Memory B cell (primary cell): Measurements from ENCODE around the gene ARMS2.

ENCODE experiments used
- ATAC-seq: fragments of 150-1000 bp; cut with Tn5 transposase; 2 replicates; pipeline ENCODE4 v1.10.0; 2021; ENCODE audit warnings: low read depth, mild to moderate bottlenecking, moderate library complexity
- DNase-seq, 2 donors: peaks; one replicate each; pipeline ENCODE4 v3.0.0; 2022; ENCODE audit warnings: low spot score in 2 of 2
- H3K27ac Mint-ChIP-seq: one replicate; pipeline ENCODE4 v1.8.0; 2022; ENCODE audit warnings: mild to moderate bottlenecking, moderate library complexity, mixed read lengths
- H3K27me3 Mint-ChIP-seq: one replicate; pipeline ENCODE4 v1.8.0; 2022; ENCODE audit warnings: mixed read lengths
- H3K36me3 Mint-ChIP-seq: one replicate; pipeline ENCODE4 v1.8.0; 2022; ENCODE audit warnings: mild to moderate bottlenecking, mixed read lengths
- H3K4me1 Mint-ChIP-seq: one replicate; pipeline ENCODE4 v1.8.0; 2022; ENCODE audit warnings: mixed read lengths
- H3K4me3 Mint-ChIP-seq: one replicate; pipeline ENCODE4 v1.8.0; 2022; ENCODE audit warnings: mild to moderate bottlenecking, moderate library complexity, mixed read lengths
- H3K9me3 Mint-ChIP-seq: one replicate; pipeline ENCODE4 v1.8.0; 2022; ENCODE audit warnings: mixed read lengths

The ARMS2 gene

DNA sequence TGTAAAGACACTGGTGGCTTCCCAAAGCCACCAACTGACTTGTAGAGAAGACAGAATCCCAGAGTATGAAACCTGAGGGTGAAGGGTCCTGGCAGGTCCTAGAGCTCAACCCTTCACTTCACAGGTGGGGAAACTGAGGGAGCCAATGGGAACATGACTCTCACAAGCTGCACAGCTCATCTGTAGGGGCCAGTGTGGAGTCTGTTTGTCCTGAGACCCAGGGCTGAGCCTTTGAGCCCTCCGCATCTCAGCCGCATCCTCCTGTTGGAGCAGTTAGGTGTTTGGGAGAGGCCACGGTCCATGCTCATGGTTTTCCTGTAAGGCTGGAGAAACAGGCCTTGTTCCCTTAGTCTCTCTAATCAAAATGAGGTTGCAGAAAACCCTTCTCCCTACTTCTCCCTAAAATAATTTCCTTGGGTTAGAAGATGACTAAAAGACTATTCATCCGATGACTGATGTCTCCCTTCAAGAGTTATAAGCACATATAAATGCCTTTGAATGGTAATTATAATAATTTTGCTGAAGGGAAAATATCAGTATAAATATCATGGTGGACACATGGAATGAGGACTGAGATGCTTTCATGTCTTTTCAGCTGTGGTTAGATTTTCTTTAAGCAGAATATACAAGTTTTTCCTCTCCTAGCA, 17.2 kb downstream of the ARMS2 start:
- peaks cover 5% of the 10 kb centered on the region for H3K27me3 Mint-ChIP-seq

DNA sequence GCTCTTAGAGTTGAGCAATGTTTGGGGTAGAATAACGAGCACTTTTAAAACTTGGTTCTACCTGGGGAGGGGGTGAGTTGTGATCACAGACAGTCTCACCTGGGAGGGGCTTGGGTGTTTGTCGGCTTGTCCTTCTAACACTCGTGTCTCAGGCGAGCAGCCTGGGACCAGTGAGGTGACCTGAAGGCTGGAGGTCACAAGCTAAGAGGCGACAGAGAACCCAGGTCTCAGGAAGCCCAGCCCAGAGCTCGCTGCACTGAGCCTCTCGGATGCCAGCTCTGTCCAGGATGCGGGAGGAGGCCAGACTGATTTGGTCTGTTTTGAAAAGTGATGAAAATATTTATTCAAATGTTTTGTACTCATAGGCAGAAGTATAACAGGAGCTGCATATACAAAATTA, 18.7 kb downstream of the ARMS2 start:
- ATAC-seq (no peak), DNase-seq (no peak)
- no peak overlapping the region for H3K27ac Mint-ChIP-seq
- no peaks in the 10 kb centered on the region for H3K9me3 Mint-ChIP-seq
- H3K27me3 Mint-ChIP-seq: peaks cover 5% of the 10 kb centered on the region
- peaks cover 2% of the 10 kb centered on the region for H3K4me1 Mint-ChIP-seq
- no peak overlapping the region for H3K4me3 Mint-ChIP-seq
- no peaks in the 10 kb centered on the region for H3K36me3 Mint-ChIP-seq

More for the DNA sequence above, 17.2 kb downstream of the ARMS2 start:
- ATAC-seq (no peak), DNase-seq (no peak)
- Mint-ChIP-seq H3K4me1 (peaks cover 2% of the 10 kb centered on the region), H3K9me3 (no peaks in the 10 kb centered on the region), H3K27ac (no peak overlapping the region), H3K4me3 (no peak overlapping the region), H3K36me3 (no peaks in the 10 kb centered on the region)

DNA sequence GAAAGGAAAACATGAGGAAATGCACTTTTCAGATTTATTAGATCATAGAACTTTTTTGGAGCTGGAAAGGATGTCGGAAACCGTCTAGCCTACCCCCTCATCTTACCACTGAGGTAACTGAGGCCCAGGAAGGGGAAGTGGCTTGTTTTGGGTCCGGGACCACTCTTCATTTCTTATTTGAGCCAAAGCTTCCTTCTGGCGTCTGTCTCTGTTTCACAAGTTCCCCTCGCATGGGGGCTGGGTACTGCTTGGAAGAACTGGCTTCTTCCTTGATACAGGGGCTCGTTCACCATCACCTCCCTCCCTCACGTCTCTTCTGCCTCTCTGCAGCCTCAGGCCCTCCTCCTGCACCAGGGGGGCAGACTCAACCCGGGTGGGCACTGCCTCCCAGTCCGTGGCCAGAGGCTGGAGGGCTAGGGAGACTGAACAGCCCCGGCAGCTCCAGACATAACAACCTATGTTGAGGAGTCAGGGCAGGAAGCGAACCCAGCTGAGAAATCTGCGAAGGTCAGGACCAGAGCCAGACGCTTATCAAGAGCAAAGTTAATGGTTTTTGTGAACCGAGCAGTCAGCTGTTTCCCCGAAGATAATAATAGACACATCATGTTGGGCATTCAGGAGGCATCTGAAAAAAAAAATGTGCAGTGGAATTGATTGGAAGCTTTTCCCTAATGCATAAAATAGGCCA, 19.8 kb downstream of the ARMS2 start:
- H3K9me3 Mint-ChIP-seq: no peaks in the 10 kb centered on the region
- no peak overlapping the region for H3K27ac Mint-ChIP-seq
- H3K27me3 Mint-ChIP-seq: peaks cover 7% of the 10 kb centered on the region
- H3K4me1 Mint-ChIP-seq: peaks cover 2% of the 10 kb centered on the region
- no peaks in the 10 kb centered on the region for H3K36me3 Mint-ChIP-seq
- DNase-seq: no peak
- ATAC-seq: no peak
- no peak overlapping the region for H3K4me3 Mint-ChIP-seq

DNA sequence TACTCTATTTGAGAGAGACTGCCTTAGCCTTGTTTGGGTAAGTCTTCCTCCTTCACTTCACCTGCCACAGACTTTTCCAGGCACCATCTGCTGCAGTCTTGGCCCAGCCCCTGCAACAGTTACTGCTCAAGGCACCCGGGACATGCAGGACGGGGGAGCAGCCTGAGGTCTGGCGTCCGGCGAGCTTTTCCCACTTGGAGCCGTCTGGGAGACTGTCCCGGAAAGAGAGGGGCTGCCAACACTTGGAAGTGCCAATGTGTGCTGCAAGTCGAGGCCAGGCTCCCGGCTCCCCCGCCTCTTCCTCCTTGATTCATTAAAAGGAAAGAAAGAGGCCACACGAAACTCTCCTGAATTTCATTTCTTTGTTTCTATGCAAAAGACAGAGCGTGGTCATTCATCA, 20.6 kb downstream of the ARMS2 start:
- H3K9me3 Mint-ChIP-seq: no peaks in the 10 kb centered on the region
- H3K4me1 Mint-ChIP-seq: peaks cover 2% of the 10 kb centered on the region
- no peak overlapping the region for H3K27ac Mint-ChIP-seq
- DNase-seq (no peak), ATAC-seq (no peak)
- H3K27me3 Mint-ChIP-seq: peaks cover 13% of the 10 kb centered on the region
- no peaks in the 10 kb centered on the region for H3K36me3 Mint-ChIP-seq
- no peak overlapping the region for H3K4me3 Mint-ChIP-seq

DNA sequence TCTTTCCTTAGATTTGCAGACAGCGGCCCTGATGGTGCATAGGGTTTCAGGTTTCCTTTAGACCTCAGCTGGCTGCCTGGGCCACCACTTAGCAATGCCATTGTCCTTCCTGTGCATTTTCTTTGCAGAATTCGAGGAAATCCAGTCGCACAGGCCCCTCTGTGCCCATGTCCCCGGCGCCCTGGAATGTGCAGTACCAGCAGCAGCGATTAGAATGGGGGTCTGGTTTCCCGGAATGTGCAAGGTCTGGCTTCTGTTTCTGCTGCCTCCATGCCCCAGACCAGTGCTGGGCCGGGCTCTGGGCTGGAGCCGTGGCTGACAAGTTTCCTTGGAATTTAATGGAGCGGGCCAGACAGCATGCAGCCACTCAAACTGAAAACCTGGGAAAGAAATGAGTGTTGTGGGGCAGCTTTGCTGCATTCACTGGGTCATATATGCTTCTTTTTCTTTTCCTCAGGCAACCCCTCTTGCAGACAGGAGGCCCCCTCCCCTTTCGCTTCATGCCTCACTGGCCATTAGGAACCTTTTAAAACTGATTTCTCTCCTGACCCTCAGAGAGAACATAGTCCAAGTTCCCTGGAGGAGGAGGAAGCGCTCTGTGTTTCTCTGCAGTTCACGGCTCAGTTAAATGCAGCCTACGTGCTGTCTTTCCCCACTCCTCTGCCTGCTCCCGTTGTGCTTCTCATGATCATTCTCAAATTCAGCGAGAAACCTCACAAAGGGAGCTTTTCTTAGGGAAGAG, 21.3 kb downstream of the ARMS2 start:
- ATAC-seq: no peak
- Mint-ChIP-seq H3K27me3 (peaks cover 15% of the 10 kb centered on the region), H3K4me3 (no peak overlapping the region), H3K27ac (no peak overlapping the region), H3K4me1 (peaks cover 2% of the 10 kb centered on the region), H3K36me3 (no peaks in the 10 kb centered on the region), H3K9me3 (no peaks in the 10 kb centered on the region)
- no peak for DNase-seq

DNA sequence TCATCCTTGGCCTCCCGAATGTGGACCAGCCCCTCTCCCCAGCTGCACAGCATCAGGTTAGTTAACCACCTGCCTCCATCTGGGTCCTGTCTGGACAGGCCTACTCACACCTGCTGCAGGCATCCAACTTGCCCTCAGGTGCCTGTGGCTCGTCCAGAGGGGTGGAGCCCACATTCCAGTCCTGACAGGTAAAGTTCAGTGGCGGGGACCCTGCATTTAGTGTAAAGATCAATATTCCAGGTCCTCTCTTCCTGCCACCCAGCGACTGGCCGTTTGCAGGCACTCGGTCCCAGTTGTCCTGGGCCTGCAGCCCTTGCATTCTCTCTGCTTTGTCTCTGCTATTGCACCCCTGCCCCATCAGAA, 21.9 kb downstream of the ARMS2 start:
- Mint-ChIP-seq H3K27ac (no peak overlapping the region), H3K4me1 (peaks cover 2% of the 10 kb centered on the region), H3K27me3 (peaks cover 14% of the 10 kb centered on the region), H3K36me3 (no peaks in the 10 kb centered on the region), H3K4me3 (no peak overlapping the region), H3K9me3 (no peaks in the 10 kb centered on the region)
- no peak for DNase-seq
- no peak for ATAC-seq

DNA sequence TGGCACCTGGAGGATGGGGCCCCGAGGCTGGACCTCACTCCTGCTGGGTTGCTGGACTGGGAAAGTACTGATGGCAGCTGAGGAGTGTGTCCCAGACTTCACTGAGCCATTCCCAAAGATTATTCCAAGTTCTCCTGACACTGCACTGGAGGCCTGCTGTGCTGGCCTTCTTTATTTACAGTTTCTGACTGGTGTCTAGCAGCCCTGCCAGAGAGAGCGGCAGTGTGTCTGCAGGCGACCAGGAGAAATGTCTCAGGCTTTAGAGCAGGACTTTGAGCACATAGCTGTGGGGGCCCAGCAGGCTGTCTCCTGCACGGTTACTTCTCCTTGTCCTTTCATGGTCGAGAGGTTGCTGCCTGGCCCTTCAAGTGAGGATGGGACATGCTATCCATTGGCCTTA, 23.0 kb downstream of the ARMS2 start:
- peaks cover 2% of the 10 kb centered on the region for H3K4me1 Mint-ChIP-seq
- H3K27me3 Mint-ChIP-seq: peaks cover 15% of the 10 kb centered on the region
- ATAC-seq (no peak), DNase-seq (no peak)
- peaks cover 4% of the 10 kb centered on the region for H3K9me3 Mint-ChIP-seq
- no peak overlapping the region for H3K4me3 Mint-ChIP-seq
- H3K27ac Mint-ChIP-seq: no peak overlapping the region
- H3K36me3 Mint-ChIP-seq: peaks cover 2% of the 10 kb centered on the region

DNA sequence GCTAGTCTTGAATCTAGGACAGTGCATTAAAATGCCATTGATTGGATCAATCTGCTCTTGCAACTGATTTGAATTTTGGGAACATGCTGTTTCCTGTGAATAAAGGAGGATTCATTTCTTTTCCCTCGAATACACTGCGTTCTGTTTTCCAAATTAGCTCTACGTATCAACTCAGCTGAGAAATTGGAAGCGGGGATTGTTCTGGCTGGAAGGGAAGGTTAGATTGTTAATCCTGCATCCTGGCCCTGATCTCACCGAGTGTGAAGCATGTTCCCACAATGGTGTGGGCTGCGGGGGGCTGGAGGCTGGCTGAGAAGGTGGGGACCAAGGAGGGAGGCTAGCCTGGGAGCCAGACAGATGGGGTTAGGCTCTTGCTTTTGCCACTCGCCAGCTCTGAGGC, 24.5 kb downstream of the ARMS2 start:
- ATAC-seq (no peak), DNase-seq (no peak)
- H3K4me3 Mint-ChIP-seq: no peak overlapping the region
- peaks cover 15% of the 10 kb centered on the region for H3K27me3 Mint-ChIP-seq
- H3K9me3 Mint-ChIP-seq: peaks cover 4% of the 10 kb centered on the region
- H3K27ac Mint-ChIP-seq: no peak overlapping the region
- H3K4me1 Mint-ChIP-seq: peaks cover 2% of the 10 kb centered on the region
- peaks cover 2% of the 10 kb centered on the region for H3K36me3 Mint-ChIP-seq

DNA sequence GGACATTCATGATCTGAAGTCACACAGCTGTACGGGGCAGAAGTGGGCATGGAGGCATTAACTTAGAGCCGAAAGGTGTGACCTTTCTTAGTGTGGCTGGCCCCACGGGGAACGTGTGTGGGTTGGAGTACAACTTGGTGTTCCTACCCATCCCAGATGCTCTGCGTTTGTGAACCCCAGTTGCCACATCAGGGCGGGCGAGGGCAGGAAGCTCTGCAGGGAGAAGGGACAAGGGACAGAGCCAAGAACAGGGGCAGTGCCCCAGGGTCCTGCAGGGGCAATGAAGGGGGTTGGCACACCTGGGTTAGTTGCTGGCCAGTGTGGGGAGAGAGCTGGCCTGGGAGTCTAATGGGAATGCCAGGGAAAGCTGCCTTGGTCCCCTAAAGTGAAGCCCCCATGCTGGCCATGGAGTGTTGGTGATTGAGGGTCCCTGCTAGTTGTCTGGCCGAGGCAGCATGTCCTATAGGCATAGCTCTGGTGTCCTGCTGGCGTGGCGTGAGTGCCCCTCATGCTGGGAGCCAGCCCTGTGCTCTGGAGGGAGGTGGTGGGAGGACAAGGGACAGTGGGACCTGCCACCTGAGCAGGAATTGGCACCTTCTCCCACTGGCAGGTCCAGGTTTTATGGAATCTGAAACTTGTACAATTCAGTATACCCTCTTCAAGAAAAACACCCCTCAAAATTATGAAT, 25.8 kb downstream of the ARMS2 start:
- H3K36me3 Mint-ChIP-seq: peaks cover 2% of the 10 kb centered on the region
- no peak overlapping the region for H3K27ac Mint-ChIP-seq
- DNase-seq: no peak
- H3K4me1 Mint-ChIP-seq: no peaks in the 10 kb centered on the region
- peaks cover 15% of the 10 kb centered on the region for H3K27me3 Mint-ChIP-seq
- no peak for ATAC-seq
- H3K4me3 Mint-ChIP-seq: no peak overlapping the region
- peaks cover 4% of the 10 kb centered on the region for H3K9me3 Mint-ChIP-seq

DNA sequence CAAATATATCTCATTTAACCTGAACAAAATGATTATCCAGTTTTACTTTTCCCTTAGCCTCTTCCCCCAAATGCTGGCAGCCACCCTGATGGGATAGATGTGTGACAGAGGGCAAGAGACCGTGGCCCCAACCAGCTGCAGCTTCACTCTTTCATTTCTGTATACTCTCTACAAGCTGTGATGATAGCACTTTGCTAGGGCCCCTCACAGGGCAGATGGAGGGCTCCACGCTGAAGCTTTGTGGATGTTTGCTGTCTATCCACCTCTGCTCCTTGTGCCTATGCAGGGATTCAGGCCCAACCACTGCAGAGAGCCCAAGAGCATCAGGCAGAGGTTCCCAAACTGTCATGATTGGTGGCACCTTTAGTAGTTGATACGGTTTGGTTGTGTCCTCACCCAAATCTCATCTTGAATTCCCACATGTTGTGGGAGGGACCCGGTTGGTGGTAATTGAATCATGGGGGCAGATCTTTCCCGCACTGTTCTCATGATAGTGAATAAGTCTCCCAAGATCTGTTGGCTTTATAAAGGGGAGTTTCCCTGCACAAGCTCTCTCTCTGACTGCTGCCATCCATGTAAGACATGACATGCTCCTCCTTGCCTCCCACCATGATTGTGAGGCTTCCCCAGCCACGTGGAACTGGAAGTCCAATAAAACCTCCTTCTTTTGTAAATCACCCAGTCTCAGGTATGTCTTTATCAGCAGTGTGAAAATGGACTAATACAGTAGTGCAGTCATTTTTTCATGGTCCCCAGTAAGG, 27.0 kb downstream of the ARMS2 start:
- peaks cover 4% of the 10 kb centered on the region for H3K9me3 Mint-ChIP-seq
- H3K27me3 Mint-ChIP-seq: peaks cover 19% of the 10 kb centered on the region
- H3K4me3 Mint-ChIP-seq: no peak overlapping the region
- H3K4me1 Mint-ChIP-seq: no peaks in the 10 kb centered on the region
- H3K36me3 Mint-ChIP-seq: peaks cover 2% of the 10 kb centered on the region
- no peak for DNase-seq
- no peak for ATAC-seq
- no peak overlapping the region for H3K27ac Mint-ChIP-seq

DNA sequence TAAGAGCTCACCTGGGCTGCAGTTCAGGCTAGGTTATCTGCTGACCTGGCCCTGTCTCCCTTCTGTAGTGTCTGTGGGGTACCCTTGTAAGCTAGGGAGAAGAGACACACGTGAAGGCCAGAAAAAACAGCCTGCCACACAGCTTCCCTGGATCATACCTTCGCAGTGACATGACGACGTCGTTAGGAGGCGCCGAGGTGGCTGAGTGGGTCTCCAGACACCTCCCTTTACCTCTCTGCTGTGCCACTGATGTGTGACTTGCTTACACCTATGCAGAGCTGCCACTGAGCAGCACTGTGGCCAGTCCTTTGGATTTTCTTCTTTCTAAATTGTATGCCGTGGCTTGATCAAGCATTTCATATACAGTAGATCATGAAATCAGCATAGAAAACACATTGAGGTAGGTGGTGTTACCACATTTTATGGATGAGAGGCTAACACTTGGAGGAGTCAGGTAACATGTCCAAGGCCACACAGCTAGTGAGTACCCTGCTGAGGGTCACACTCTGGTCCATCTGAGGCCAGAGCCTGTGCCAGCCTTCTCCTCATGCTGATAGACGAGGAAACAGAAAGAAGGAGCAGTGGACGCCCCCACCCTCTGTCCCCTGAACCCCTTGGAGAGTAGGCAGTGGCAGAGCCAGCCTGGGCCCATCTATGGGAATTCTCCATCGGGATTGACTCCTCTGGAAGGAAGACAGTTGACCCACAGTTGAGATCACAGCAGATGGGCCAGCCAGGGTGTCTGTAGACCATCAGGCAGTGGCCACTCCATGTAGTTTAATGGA, 30.0 kb downstream of the ARMS2 start:
- peaks cover 4% of the 10 kb centered on the region for H3K9me3 Mint-ChIP-seq
- ATAC-seq (no peak), DNase-seq (no peak)
- H3K36me3 Mint-ChIP-seq: peaks cover 2% of the 10 kb centered on the region
- peaks cover 20% of the 10 kb centered on the region for H3K27me3 Mint-ChIP-seq
- H3K4me3 Mint-ChIP-seq: no peak overlapping the region
- no peaks in the 10 kb centered on the region for H3K4me1 Mint-ChIP-seq
- H3K27ac Mint-ChIP-seq: no peak overlapping the region

DNA sequence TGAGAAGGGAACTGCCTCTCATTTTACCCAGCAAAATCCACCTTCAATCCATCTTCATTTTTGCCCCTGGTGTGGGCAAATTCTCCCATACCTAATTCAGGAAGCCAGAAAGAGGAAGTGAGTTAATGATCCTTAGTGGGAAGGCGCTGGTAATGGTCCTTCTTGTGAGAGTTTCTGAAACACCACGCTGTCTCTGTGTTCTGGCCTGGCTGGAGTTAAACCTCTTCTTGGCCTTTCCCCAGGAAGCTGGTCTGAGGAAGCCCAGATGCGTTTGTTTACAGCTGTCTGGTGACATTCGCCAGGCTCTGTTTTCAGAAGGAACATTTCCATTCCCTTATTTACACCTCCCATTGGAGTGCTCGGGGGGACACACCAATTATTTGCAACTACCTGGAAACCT, 31.2 kb downstream of the ARMS2 start:
- DNase-seq: no peak
- peaks cover 4% of the 10 kb centered on the region for H3K9me3 Mint-ChIP-seq
- H3K4me1 Mint-ChIP-seq: no peaks in the 10 kb centered on the region
- no peak overlapping the region for H3K4me3 Mint-ChIP-seq
- no peak overlapping the region for H3K27ac Mint-ChIP-seq
- peaks cover 13% of the 10 kb centered on the region for H3K27me3 Mint-ChIP-seq
- no peak for ATAC-seq
- H3K36me3 Mint-ChIP-seq: peaks cover 2% of the 10 kb centered on the region

DNA sequence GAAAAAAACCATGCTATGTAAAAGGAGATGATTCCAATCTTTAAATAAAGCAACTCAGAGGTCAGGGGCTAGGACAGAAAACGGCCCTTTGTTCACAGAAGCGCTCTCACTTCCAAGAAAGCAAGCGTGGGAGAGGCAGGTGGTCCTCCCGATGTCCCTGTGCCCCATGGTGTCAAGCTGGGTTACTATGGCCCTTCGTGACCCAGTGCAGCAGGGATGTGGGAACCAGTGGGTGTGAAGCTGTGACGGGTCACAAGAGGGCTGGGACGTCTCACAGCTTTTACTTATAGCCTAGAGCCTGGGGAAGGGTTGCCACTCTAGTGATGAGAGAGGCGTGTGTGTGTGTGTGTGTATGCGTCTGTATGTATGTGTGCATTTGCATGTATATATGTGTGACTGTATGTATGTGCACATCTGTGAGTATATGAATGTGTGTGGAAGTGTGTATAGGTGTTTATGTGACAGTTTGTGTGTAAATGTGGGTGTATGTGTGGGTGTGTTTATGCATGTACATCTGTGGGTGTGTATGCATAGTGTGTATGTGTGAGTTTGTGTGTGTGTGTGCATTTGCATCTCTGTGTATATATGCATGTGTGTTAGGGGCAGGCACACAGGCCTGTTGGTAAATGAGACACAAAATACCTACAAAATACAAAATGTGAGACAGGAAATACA, 32.1 kb downstream of the ARMS2 start:
- Mint-ChIP-seq H3K36me3 (peaks cover 2% of the 10 kb centered on the region), H3K4me3 (no peak overlapping the region), H3K9me3 (peaks cover 4% of the 10 kb centered on the region), H3K27me3 (peaks cover 14% of the 10 kb centered on the region), H3K27ac (no peak overlapping the region), H3K4me1 (no peaks in the 10 kb centered on the region)
- DNase-seq (no peak), ATAC-seq (no peak)
